HG02840 (cell line): Measurements from ENCODE around the gene CHN2.

Source experiments
- ATAC-seq: cut with Tn5 transposase; IDR thresholded peaks from one replicate; pipeline ENCODE4 v1.9.1; 2021; ENCODE audit warnings: mild to moderate bottlenecking, moderate library complexity, moderate number of reproducible peaks; ENCODE audit not compliant: unreplicated experiment, low FRiP score

The CHN2 gene

GRCh38 chr7:29302666-29303395, 108.3 kb downstream of the CHN2 start:
- no peak for ATAC-seq

- ATAC-seq: no peak
These were observed 110.2 kb downstream of the CHN2 start for GRCh38 chr7:29304756-29305155.

GRCh38 chr7:29306319-29306991, 111.9 kb downstream of the CHN2 start:
- no peak for ATAC-seq

- ATAC-seq: no peak
These were observed 113.8 kb downstream of the CHN2 start for GRCh38 chr7:29308424-29308823.

GRCh38 chr7:29309041-29309854, 114.7 kb downstream of the CHN2 start:
- no peak for ATAC-seq

- no peak for ATAC-seq
These were observed 116.0 kb downstream of the CHN2 start for GRCh38 chr7:29310625-29311024.

GRCh38 chr7:29311314-29311713, 116.7 kb downstream of the CHN2 start:
- no peak for ATAC-seq

GRCh38 chr7:29314148-29314547, 119.6 kb downstream of the CHN2 start:
- no peak for ATAC-seq

- ATAC-seq: no peak
These were observed 120.7 kb downstream of the CHN2 start for GRCh38 chr7:29315122-29315891.

GRCh38 chr7:29315892-29316270, 121.3 kb downstream of the CHN2 start:
- no peak for ATAC-seq

GRCh38 chr7:29316926-29317325, 122.4 kb downstream of the CHN2 start:
- no peak for ATAC-seq

- no peak for ATAC-seq
These were observed 124.5 kb downstream of the CHN2 start for GRCh38 chr7:29318853-29319718.

GRCh38 chr7:29319719-29320521, 125.3 kb downstream of the CHN2 start:
- no peak for ATAC-seq

- no peak for ATAC-seq
These were observed 126.0 kb downstream of the CHN2 start for GRCh38 chr7:29320577-29320976.

GRCh38 chr7:29322023-29322712, 127.6 kb downstream of the CHN2 start:
- no peak for ATAC-seq

- ATAC-seq: no peak
These were observed 130.9 kb downstream of the CHN2 start for GRCh38 chr7:29325476-29325875.

GRCh38 chr7:29326864-29327263, 132.3 kb downstream of the CHN2 start:
- no peak for ATAC-seq

GRCh38 chr7:29327455-29327854, 132.9 kb downstream of the CHN2 start:
- no peak for ATAC-seq
